Fibroblast of pulmonary artery (primary cell): ENCODE results near the gene SCCPDH.
A peak's percentile ranks its signal among the peaks of the same experiment; 100 is the strongest.

Experiments
- DNase-seq: peaks from one replicate; pipeline ENCODE4 v3.0.0-alpha.2; 2010; ENCODE audit warnings: low read depth
- H3K4me3 ChIP-seq: replicated peaks from 2 replicates; pipeline ENCODE4 v1.5.1; 2011; ENCODE audit warnings: low read depth, mild to moderate bottlenecking, control low read depth, low read length, moderate library complexity
- CTCF ChIP-seq: IDR thresholded peaks from 2 replicates; pipeline ENCODE4 v1.5.1; 2011; ENCODE audit warnings: mild to moderate bottlenecking, control low read depth, low read length, inconsistent platforms; ENCODE audit errors: missing control alignments

Gene SCCPDH

GRCh38 chr1:246753670-246754535, 29.7 kb downstream of the SCCPDH start:
- DNase-seq: peak; percentile 72
- TF ChIP-seq CTCF: peak; percentile 84
- H3K4me3 ChIP-seq: no peak overlapping the region

- no peak for TF ChIP-seq CTCF
- H3K4me3 ChIP-seq: no peak overlapping the region
- no peak for DNase-seq
Observed at GRCh38 chr1:246755419-246755818, 31.2 kb downstream of the SCCPDH start.

GRCh38 chr1:246760422-246761347, 36.5 kb downstream of the SCCPDH start:
- H3K4me3 ChIP-seq: no peak overlapping the region
- TF ChIP-seq CTCF: no peak
- DNase-seq: no peak

- no peak for DNase-seq
- TF ChIP-seq CTCF: no peak
- no peak overlapping the region for H3K4me3 ChIP-seq
Observed at GRCh38 chr1:246761396-246761795, 37.2 kb downstream of the SCCPDH start.

GRCh38 chr1:246765521-246765920, 41.3 kb downstream of the SCCPDH start:
- no peak overlapping the region for H3K4me3 ChIP-seq
- no peak for DNase-seq
- no peak for TF ChIP-seq CTCF

GRCh38 chr1:246768403-246769020, 44.3 kb downstream of the SCCPDH start:
- DNase-seq: no peak
- H3K4me3 ChIP-seq: no peak overlapping the region
- no peak for TF ChIP-seq CTCF
